ENCODE results near the gene ERC2. TPM values are rescaled to one million over a fixed set of nuclear protein-coding genes. Genes with fewer than 3 reads are reported as not detected.

The ERC2 gene
- total RNA-seq, 1 experiment from 2014 or later: 0.77 TPM

DNA sequence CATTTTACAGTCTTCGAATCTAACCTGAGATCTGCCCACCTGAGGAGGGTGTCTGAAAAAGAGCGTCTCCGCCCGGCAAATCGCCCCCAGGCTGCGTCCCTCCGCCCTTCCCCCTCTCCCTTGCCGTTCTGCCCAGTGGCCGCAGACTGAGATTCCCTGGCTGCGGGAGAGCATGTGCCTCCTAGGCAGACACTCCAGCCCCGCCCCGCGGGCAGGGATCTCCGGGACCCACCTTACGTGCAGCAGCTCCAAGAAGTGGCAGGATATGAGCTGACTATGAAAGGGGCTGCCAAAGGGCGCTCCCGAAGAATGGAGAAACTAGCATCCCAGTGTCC is 978.5 kb downstream of the ERC2 start:
- Histone ChIP-seq H3K9me3 (ENCODE audit: low read length) (no peaks in the 10 kb centered on the region), H3K4me2 (ENCODE audit: low read length) (peak overlapping the region; percentile 93), H3K9me2 (replicated peaks; ENCODE audit: low read length) (no peaks in the 10 kb centered on the region), H2AFZ (ENCODE audit: low read length) (peak overlapping the region; percentile 69), H3K9ac (ENCODE audit: low read length) (peak overlapping the region; percentile 9; the same call in 1 of the 2 replicates), H3K27ac (ENCODE audit: low read length) (peak overlapping the region; percentile 65), H3K4me3 (ENCODE audit: low read length) (peak overlapping the region; percentile 90), H3F3A (ENCODE audit: low read length, unreplicated experiment) (peaks cover 4% of the 10 kb centered on the region), H3K4me1 (ENCODE audit: insufficient read depth, low read length) (peaks cover 41% of the 10 kb centered on the region), H3K79me2 (ENCODE audit: low read length) (peaks cover 21% of the 10 kb centered on the region), H3K27me3 (ENCODE audit: low read length) (no peaks in the 10 kb centered on the region), H4K20me1 (ENCODE audit: low read length) (no peaks in the 10 kb centered on the region), H3K36me3 (ENCODE audit: low read depth, low read length) (no peaks in the 10 kb centered on the region)
- intact Hi-C loops (cut with micrococcal nuclease): loop anchor here (2.0 to 5.0 kb wide), 4 partner anchors 59 to 599 kb away; no protein-coding TSS in a partner anchor
- TF ChIP-seq EZH2phosphoT487 (IDR thresholded peaks at IDR 0.05; ENCODE audit: borderline replicate concordance, low read length) (no peak), EZH2 (IDR thresholded peaks at IDR 0.05; ENCODE audit: low read length, unreplicated experiment) (no peak)
- TF ChIP-seq, protein P1, sequence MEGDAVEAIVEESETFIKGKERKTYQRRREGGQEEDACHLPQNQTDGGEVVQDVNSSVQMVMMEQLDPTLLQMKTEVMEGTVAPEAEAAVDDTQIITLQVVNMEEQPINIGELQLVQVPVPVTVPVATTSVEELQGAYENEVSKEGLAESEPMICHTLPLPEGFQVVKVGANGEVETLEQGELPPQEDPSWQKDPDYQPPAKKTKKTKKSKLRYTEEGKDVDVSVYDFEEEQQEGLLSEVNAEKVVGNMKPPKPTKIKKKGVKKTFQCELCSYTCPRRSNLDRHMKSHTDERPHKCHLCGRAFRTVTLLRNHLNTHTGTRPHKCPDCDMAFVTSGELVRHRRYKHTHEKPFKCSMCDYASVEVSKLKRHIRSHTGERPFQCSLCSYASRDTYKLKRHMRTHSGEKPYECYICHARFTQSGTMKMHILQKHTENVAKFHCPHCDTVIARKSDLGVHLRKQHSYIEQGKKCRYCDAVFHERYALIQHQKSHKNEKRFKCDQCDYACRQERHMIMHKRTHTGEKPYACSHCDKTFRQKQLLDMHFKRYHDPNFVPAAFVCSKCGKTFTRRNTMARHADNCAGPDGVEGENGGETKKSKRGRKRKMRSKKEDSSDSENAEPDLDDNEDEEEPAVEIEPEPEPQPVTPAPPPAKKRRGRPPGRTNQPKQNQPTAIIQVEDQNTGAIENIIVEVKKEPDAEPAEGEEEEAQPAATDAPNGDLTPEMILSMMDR (conservative IDR thresholded peaks at IDR 0.05; ENCODE audit: low read depth, low read length): no peak
- POLR2A ChIA-PET (ENCODE audit: unreplicated experiment): no interaction called here
- BruUV-seq (replicated peaks): no TSS peak
- ATAC-seq: peak; percentile 18
- CTCF ChIA-PET: interaction anchor here (0.6 kb wide), 1 partner anchor 59 kb away, joined by 4 read pairs; no protein-coding TSS in a partner anchor
- peak; percentile 72 for DNase-seq

DNA sequence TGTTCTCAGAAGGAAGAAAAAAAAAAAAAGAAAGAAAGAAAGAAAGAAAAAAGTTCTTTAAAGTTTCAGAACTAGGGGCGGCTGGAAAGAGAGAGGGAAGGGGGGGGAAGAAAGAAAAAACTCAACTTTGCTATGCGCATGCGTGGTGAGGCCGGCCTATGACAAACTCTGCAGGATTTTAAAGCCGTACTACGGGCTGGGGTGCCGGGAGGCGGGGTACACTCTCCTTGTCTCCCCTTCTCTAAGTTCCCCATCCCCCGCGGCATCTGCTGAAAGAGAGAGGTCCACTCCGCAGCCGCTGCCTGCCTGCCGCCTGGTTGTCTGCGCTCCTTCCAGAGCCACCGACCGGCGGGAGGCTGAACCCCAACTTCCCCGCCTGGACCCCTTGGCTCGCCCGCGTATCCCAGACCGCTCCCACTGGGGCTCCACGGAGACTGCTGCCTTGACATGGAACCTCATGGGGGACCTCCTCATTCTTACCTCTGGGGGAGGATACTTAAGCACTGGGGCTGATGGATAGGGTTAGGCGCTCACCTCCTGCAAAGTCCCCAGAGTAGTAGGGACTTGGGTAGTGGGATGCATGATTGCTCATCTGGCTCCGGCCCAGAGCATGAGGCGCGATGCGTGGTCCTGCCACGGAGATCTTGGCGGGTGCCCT is 979.7 kb downstream of the ERC2 start:
- DNase-seq: peak; percentile 70
- intact Hi-C loops (cut with micrococcal nuclease): loop anchor here (5.0 kb wide), 1 partner anchor 309 kb away; no protein-coding TSS in a partner anchor
- Histone ChIP-seq H3K9ac (ENCODE audit: low read length) (peak overlapping the region; percentile 73), H3K4me1 (ENCODE audit: insufficient read depth, low read length) (peaks cover 45% of the 10 kb centered on the region), H3K79me2 (ENCODE audit: low read length) (peaks cover 30% of the 10 kb centered on the region), H3K4me2 (ENCODE audit: low read length) (peak overlapping the region; percentile 93), H3F3A (ENCODE audit: low read length, unreplicated experiment) (peaks cover 4% of the 10 kb centered on the region), H3K27ac (ENCODE audit: low read length) (no peak overlapping the region), H4K20me1 (ENCODE audit: low read length) (no peaks in the 10 kb centered on the region), H3K27me3 (ENCODE audit: low read length) (no peaks in the 10 kb centered on the region), H3K4me3 (ENCODE audit: low read length) (peak overlapping the region; percentile 90), H3K9me2 (replicated peaks; ENCODE audit: low read length) (no peaks in the 10 kb centered on the region), H3K9me3 (ENCODE audit: low read length) (no peaks in the 10 kb centered on the region), H3K36me3 (ENCODE audit: low read depth, low read length) (no peaks in the 10 kb centered on the region), H2AFZ (ENCODE audit: low read length) (peak overlapping the region; percentile 92)
- no peak for ATAC-seq
- TF ChIP-seq EZH2 (IDR thresholded peaks at IDR 0.05; ENCODE audit: low read length, unreplicated experiment) (no peak), EZH2phosphoT487 (IDR thresholded peaks at IDR 0.05; ENCODE audit: borderline replicate concordance, low read length) (no peak)
- TF ChIP-seq, protein P1 (conservative IDR thresholded peaks at IDR 0.05; ENCODE audit: low read depth, low read length): no peak
- POLR2A ChIA-PET (ENCODE audit: unreplicated experiment): interaction anchor here (0.6 kb wide), 1 partner anchor 392 kb away, joined by 4 read pairs; no protein-coding TSS in a partner anchor
- BruUV-seq (replicated peaks): no TSS peak
- CTCF ChIA-PET: interaction anchor here (0.7 kb wide), 1 partner anchor 41 kb away, joined by 6 read pairs; no protein-coding TSS in a partner anchor

Data from PC-3 (cell line).